Neural progenitor cell (in vitro differentiated cells): ENCODE data around the gene FGF22.
"Not testable (repeated sequence)": the region's sequence is repeated elsewhere in the genome, so short reads cannot be mapped to it uniquely, and the experiment has no call there.

Experiments
- EZH2 ChIP-seq: fragments of 200-600 bp; sonication (generic); IDR thresholded peaks from 2 replicates; pipeline ENCODE4 v1.6.1; 2017; ENCODE audit warnings: antibody characterized with exemption, mild to moderate bottlenecking, moderate library complexity
- EZH2phosphoT487 ChIP-seq: fragments of 200-600 bp; sonication (generic); IDR thresholded peaks from 2 replicates; pipeline ENCODE4 v1.6.1; 2017; ENCODE audit warnings: antibody characterized with exemption
- TF ChIP-seq, protein P1 (sequence below): fragments of 200-600 bp; sonication (generic); IDR thresholded peaks from 2 replicates; pipeline ENCODE4 v1.5.1; 2017; ENCODE audit warnings: antibody characterized with exemption, mild to moderate bottlenecking

DNA sequence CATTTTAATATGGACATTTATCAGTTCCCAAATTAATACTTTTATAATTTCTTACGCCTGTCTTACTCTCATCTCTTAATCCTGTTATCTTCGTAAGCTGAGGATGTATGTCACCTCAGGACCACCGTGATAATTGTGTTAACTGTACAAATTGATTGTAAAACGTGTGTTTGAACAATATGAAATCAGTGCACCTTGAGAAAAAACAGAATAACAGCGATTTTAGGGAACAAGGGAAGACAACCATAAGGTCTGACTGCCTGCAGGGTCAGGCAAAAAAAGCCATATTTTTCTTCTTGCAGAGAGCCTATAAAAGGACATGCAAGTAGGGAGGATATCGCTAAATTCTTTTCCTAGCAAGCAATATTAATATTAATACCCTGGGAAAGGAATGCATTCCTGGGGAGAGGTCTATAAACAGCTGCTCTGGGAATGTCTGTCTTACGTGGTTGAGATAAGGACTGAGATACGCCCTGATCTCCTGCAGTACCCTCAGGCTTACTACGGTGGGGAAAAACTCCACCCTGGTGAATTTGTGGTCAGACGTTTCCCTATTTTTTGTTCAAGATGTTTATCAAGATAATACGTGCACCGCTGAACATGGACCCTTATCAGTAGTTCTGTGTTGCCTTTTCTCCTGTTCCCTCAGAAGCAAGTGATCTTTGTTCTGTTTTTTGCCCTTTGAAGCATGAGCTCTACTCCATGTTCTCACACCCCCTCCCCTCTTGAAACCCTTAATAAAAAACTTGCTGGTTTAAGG is 29.2 kb downstream of the FGF22 start:
- not testable (repeated sequence) for TF ChIP-seq EZH2, EZH2phosphoT487
- TF ChIP-seq, protein P1, sequence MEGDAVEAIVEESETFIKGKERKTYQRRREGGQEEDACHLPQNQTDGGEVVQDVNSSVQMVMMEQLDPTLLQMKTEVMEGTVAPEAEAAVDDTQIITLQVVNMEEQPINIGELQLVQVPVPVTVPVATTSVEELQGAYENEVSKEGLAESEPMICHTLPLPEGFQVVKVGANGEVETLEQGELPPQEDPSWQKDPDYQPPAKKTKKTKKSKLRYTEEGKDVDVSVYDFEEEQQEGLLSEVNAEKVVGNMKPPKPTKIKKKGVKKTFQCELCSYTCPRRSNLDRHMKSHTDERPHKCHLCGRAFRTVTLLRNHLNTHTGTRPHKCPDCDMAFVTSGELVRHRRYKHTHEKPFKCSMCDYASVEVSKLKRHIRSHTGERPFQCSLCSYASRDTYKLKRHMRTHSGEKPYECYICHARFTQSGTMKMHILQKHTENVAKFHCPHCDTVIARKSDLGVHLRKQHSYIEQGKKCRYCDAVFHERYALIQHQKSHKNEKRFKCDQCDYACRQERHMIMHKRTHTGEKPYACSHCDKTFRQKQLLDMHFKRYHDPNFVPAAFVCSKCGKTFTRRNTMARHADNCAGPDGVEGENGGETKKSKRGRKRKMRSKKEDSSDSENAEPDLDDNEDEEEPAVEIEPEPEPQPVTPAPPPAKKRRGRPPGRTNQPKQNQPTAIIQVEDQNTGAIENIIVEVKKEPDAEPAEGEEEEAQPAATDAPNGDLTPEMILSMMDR = not testable (repeated sequence)
